GM12875 (cell line): Measurements from ENCODE around the gene NR1D1.

Experiments used
- H3K4me3 ChIP-seq: one replicate; pipeline ENCODE4 v1.5.1; 2011; ENCODE audit warnings: low read depth, low read length, control low read depth
- TF ChIP-seq, protein P1 (sequence below): IDR thresholded peaks from 2 replicates; pipeline ENCODE4 v1.5.1; 2011; ENCODE audit warnings: low read depth, mild to moderate bottlenecking, control low read depth, inconsistent platforms, low read length, moderate library complexity, borderline replicate concordance; ENCODE audit not compliant: insufficient read depth

Gene NR1D1

GRCh38 chr17:40098846-40099618, 1.4 kb downstream of the NR1D1 start:
- TF ChIP-seq, protein P1, sequence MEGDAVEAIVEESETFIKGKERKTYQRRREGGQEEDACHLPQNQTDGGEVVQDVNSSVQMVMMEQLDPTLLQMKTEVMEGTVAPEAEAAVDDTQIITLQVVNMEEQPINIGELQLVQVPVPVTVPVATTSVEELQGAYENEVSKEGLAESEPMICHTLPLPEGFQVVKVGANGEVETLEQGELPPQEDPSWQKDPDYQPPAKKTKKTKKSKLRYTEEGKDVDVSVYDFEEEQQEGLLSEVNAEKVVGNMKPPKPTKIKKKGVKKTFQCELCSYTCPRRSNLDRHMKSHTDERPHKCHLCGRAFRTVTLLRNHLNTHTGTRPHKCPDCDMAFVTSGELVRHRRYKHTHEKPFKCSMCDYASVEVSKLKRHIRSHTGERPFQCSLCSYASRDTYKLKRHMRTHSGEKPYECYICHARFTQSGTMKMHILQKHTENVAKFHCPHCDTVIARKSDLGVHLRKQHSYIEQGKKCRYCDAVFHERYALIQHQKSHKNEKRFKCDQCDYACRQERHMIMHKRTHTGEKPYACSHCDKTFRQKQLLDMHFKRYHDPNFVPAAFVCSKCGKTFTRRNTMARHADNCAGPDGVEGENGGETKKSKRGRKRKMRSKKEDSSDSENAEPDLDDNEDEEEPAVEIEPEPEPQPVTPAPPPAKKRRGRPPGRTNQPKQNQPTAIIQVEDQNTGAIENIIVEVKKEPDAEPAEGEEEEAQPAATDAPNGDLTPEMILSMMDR: no peak
- peak overlapping the region; percentile 57 for H3K4me3 ChIP-seq

DNA sequence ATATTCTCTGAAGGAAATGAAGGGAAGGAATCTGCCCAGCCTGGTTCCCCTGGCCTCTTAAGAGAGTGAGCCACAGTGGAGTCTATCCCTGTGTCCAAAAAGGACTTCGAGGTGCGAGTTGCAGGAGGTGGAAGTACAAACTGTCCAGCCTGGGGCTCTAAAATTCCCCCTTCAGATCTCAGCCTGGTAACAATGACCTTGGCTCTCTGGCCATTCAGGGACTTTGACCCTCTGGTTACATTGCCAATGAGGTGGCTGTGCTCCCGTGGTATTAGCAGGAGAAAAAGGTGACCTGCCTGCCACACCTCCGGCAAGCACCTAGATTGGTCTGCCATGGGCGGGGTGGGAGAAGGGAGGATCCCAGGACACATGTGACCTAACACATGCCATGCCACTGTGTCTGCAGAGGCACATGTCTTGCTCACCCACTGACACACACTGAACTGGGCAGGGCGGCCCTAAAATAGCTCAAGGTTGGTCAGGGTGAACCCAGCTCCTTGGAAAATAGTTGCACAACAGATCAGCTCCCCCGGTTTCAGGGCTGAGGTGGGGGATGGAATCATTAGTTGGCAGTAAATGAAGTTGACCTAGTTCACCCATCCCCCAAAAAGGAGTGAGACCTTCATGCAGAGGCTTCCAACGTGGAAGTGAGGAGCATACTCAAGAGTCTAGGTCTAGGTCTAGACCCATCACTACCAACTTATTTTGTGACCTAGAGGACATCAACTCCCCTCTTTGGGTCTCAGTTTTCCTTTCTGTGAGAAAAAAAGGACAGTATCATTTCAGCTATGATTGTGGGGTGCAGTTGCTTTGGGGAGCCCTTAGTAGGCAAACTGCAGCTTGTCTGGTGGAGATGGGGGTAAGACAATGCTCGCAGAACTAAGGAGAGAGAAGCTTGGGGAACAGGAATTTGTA, 2.2 kb downstream of the NR1D1 start:
- TF ChIP-seq, protein P1: no peak
- H3K4me3 ChIP-seq: no peak overlapping the region

DNA sequence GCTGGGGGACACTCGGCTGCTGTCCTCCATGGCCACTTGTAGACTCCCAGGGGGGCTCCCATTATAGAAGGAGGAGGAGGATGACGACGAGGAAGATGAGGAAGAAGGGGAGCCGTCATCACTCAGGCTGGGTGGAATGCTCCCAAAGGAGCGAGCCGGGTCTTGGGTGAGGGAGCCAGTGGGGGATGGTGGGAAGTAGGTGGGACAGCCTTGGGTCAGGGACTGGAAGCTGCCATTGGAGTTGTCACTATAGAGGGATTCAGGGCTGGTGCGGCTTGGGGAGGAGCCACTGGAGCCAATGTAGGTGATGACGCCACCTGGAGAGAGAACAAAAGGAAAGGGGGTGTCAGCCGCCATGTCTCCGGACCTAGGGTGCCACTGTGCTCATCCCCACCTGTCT, 3.3 kb downstream of the NR1D1 start:
- TF ChIP-seq, protein P1: no peak
- peak overlapping the region; percentile 44 for H3K4me3 ChIP-seq

DNA sequence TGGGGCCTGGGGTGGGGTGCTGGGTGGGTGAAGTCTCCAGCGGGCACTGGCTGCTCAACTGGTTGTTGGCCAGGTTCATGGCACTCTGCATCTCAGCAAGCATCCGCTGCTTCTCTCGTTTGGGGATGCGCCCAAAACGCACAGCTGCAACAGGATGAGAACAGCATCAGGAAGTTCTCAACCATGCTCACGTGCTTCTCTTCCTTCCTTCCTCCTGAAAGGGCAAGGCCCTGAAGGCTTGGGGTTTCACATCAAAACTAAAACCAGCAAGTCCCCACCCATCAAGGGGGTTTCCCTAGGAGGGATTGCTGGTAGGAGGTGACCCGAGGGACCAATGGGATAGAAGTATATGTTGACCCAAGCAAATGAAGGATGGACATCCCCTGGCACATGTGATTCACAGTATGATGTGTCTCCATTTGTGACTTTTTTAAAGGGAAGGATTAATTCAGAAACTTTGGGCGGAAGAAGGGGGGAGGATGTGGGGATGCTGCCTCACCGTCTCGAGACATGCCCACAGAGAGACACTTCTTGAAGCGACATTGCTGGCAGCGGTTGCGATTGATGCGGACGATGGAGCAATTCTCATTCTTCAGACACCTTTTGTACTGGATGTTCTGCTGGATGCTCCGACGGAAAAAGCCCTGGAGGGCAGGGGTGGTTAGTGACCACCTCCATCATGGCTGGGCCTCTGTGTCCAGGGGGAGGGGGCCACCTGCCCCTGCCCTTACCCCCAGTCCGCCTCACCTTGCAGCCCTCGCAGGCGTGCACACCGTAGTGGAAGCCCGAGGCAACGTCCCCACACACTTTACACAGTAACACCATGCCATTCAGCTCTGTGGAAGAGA, 4.2 kb downstream of the NR1D1 start:
- H3K4me3 ChIP-seq: peak overlapping the region; percentile 44
- TF ChIP-seq, protein P1: no peak

GRCh38 chr17:40095351-40095943, 4.9 kb downstream of the NR1D1 start:
- no peak overlapping the region for H3K4me3 ChIP-seq
- TF ChIP-seq, protein P1: no peak

GRCh38 chr17:40094874-40095273, 5.5 kb downstream of the NR1D1 start:
- TF ChIP-seq, protein P1: no peak
- no peak overlapping the region for H3K4me3 ChIP-seq
